Measurements from ENCODE around the gene TRIM65.

The TRIM65 gene

GRCh38 chr17:75917917-75918445, 21.2 kb upstream of the TRIM65 start:
- in situ Hi-C loops (cut with MboI; ENCODE audit: low sequenced_read_pairs): no loop called here

- in situ Hi-C loops (cut with MboI; ENCODE audit: low sequenced_read_pairs): no loop called here
Measured at GRCh38 chr17:75917141-75917916, 20.6 kb upstream of the TRIM65 start.

- in situ Hi-C loops (cut with MboI; ENCODE audit: low sequenced_read_pairs): no loop called here
Measured at GRCh38 chr17:75915268-75915667, 18.5 kb upstream of the TRIM65 start.

- in situ Hi-C loops (cut with MboI; ENCODE audit: low sequenced_read_pairs): no loop called here
Measured at GRCh38 chr17:75914643-75915267, 18.0 kb upstream of the TRIM65 start.

- in situ Hi-C loops (cut with MboI; ENCODE audit: low sequenced_read_pairs): no loop called here
Measured at GRCh38 chr17:75913537-75914210, 16.9 kb upstream of the TRIM65 start.

GRCh38 chr17:75910699-75911098, 13.9 kb upstream of the TRIM65 start:
- in situ Hi-C loops (cut with MboI; ENCODE audit: low sequenced_read_pairs): no loop called here

GRCh38 chr17:75909812-75910274, 13.1 kb upstream of the TRIM65 start:
- in situ Hi-C loops (cut with MboI; ENCODE audit: low sequenced_read_pairs): no loop called here

- in situ Hi-C loops (cut with MboI; ENCODE audit: low sequenced_read_pairs): no loop called here
Measured at GRCh38 chr17:75909051-75909811, 12.5 kb upstream of the TRIM65 start.

GRCh38 chr17:75908201-75908600, 11.4 kb upstream of the TRIM65 start:
- in situ Hi-C loops (cut with MboI; ENCODE audit: low sequenced_read_pairs): no loop called here

- in situ Hi-C loops (cut with MboI; ENCODE audit: low sequenced_read_pairs): no loop called here
Measured at GRCh38 chr17:75906143-75906884, 9.6 kb upstream of the TRIM65 start.

GRCh38 chr17:75904749-75905521, 8.2 kb upstream of the TRIM65 start, which contains the start of gene MRPL38:
Gene MRPL38, minus strand, starts transcription at chr17:75904884. Its CDS starts 9 bp downstream, at chr17:75904875.
- in situ Hi-C loops (cut with MboI; ENCODE audit: low sequenced_read_pairs): no loop called here

- in situ Hi-C loops (cut with MboI; ENCODE audit: low sequenced_read_pairs): no loop called here
Measured at GRCh38 chr17:75902406-75902805, 5.7 kb upstream of the TRIM65 start.

GRCh38 chr17:75901727-75902126, 5.0 kb upstream of the TRIM65 start:
- in situ Hi-C loops (cut with MboI; ENCODE audit: low sequenced_read_pairs): no loop called here

GRCh38 chr17:75900691-75901533, 4.2 kb upstream of the TRIM65 start:
- in situ Hi-C loops (cut with MboI; ENCODE audit: low sequenced_read_pairs): no loop called here

GRCh38 chr17:75899767-75900468, 3.2 kb upstream of the TRIM65 start:
- in situ Hi-C loops (cut with MboI; ENCODE audit: low sequenced_read_pairs): no loop called here

GRCh38 chr17:75899353-75899752, 2.6 kb upstream of the TRIM65 start:
- in situ Hi-C loops (cut with MboI; ENCODE audit: low sequenced_read_pairs): no loop called here

- in situ Hi-C loops (cut with MboI; ENCODE audit: low sequenced_read_pairs): no loop called here
Measured at GRCh38 chr17:75898791-75899190, 2.0 kb upstream of the TRIM65 start.

- in situ Hi-C loops (cut with MboI; ENCODE audit: low sequenced_read_pairs): no loop called here
Measured at GRCh38 chr17:75898065-75898464, 1.3 kb upstream of the TRIM65 start.
